Activated T-helper 1 cell treated with anti-CD3 and anti-CD28 coated beads, Interleukin-12 subunit alpha, Interleukin-12 subunit beta, Interleukin-2, Interleukin-4 antibody, amounts not matched to agents 30 ng/mL and 10 ng/mL and 1 ng/mL, durations not matched to agents 14 hours and 24 hours and 36 hours (primary cell): ENCODE measurements around the gene CCDC88C. TPM values are rescaled to one million over a fixed set of nuclear protein-coding genes. Genes with fewer than 3 reads are reported as not detected.
A peak's percentile ranks its signal among the peaks of the same experiment; 100 is the strongest.

Source experiments
- DNase-seq: peaks from one replicate; pipeline ENCODE4 v3.0.0; 2021; ENCODE audit warnings: low spot score
- H3K27ac Mint-ChIP-seq: one replicate; pipeline ENCODE4 v1.8.0; 2021; ENCODE audit warnings: mild to moderate bottlenecking, mixed read lengths
- H3K27me3 Mint-ChIP-seq: one replicate; pipeline ENCODE4 v1.8.0; 2022; ENCODE audit warnings: mild to moderate bottlenecking, moderate library complexity, mixed read lengths; ENCODE audit not compliant: insufficient read depth
- H3K36me3 Mint-ChIP-seq: one replicate; pipeline ENCODE4 v1.8.0; 2021; ENCODE audit warnings: low read depth, mixed read lengths
- H3K4me1 Mint-ChIP-seq: one replicate; pipeline ENCODE4 v1.8.0; 2021; ENCODE audit warnings: low read depth, mixed read lengths
- H3K4me3 Mint-ChIP-seq: one replicate; pipeline ENCODE4 v1.8.0; 2021; ENCODE audit warnings: mild to moderate bottlenecking, moderate library complexity, mixed read lengths
- H3K9me3 Mint-ChIP-seq: one replicate; pipeline ENCODE4 v1.8.0; 2021; ENCODE audit warnings: mixed read lengths
- intact Hi-C: fragments of 100-400 bp; cut with micrococcal nuclease; formaldehyde crosslinking; loops from one replicate; pipeline ENCODE4 v1.15.1; 2024
- total RNA-seq: library from RNA; stranded (reverse); gene quantifications from 2 replicates; pipeline ENCODE4 v1.2.3, GENCODE V29; 2022

CCDC88C gene
- total RNA-seq, 1 donor from 2014 or later: 85.9 TPM

- Mint-ChIP-seq H3K36me3 (peaks cover 12% of the 10 kb centered on the region), H3K27ac (peak overlapping the region; percentile 94), H3K4me1 (peaks cover 80% of the 10 kb centered on the region), H3K4me3 (peak overlapping the region; percentile 74), H3K27me3 (no peaks in the 10 kb centered on the region), H3K9me3 (no peaks in the 10 kb centered on the region)
- DNase-seq: no peak
- intact Hi-C loops: loop anchor here (1.0 kb wide), 9 partner anchors 24 to 327 kb away; partner anchors contain the start of gene PPP4R3A
Measured at GRCh38 chr14:91348845-91349465, 68.7 kb downstream of the CCDC88C start.

- H3K4me1 Mint-ChIP-seq: peaks cover 60% of the 10 kb centered on the region
- H3K4me3 Mint-ChIP-seq: no peak overlapping the region
- intact Hi-C loops: no loop called here
- H3K36me3 Mint-ChIP-seq: peaks cover 12% of the 10 kb centered on the region
- DNase-seq: no peak
- H3K27me3 Mint-ChIP-seq: no peaks in the 10 kb centered on the region
- no peaks in the 10 kb centered on the region for H3K9me3 Mint-ChIP-seq
- H3K27ac Mint-ChIP-seq: peak overlapping the region; percentile 8
Measured at GRCh38 chr14:91346838-91347173, 70.8 kb downstream of the CCDC88C start.

- no peaks in the 10 kb centered on the region for H3K27me3 Mint-ChIP-seq
- H3K4me3 Mint-ChIP-seq: no peak overlapping the region
- H3K27ac Mint-ChIP-seq: no peak overlapping the region
Measured at GRCh38 chr14:91344096-91344495, 73.5 kb downstream of the CCDC88C start.

GRCh38 chr14:91343051-91343450 lies 74.6 kb downstream of the CCDC88C start:
- Mint-ChIP-seq H3K4me1 (peaks cover 23% of the 10 kb centered on the region), H3K9me3 (no peaks in the 10 kb centered on the region), H3K36me3 (peaks cover 29% of the 10 kb centered on the region), H3K4me3 (no peak overlapping the region), H3K27ac (no peak overlapping the region), H3K27me3 (no peaks in the 10 kb centered on the region)
- no peak for DNase-seq
- intact Hi-C loops: no loop called here

More at GRCh38 chr14:91344096-91344495, 73.5 kb downstream of the CCDC88C start:
- no peaks in the 10 kb centered on the region for H3K9me3 Mint-ChIP-seq
- peaks cover 33% of the 10 kb centered on the region for H3K4me1 Mint-ChIP-seq
- peaks cover 28% of the 10 kb centered on the region for H3K36me3 Mint-ChIP-seq
- intact Hi-C loops: no loop called here
- no peak for DNase-seq

- no peaks in the 10 kb centered on the region for H3K9me3 Mint-ChIP-seq
- peaks cover 29% of the 10 kb centered on the region for H3K36me3 Mint-ChIP-seq
- peaks cover 23% of the 10 kb centered on the region for H3K4me1 Mint-ChIP-seq
- H3K27ac Mint-ChIP-seq: no peak overlapping the region
- H3K4me3 Mint-ChIP-seq: no peak overlapping the region
- no peaks in the 10 kb centered on the region for H3K27me3 Mint-ChIP-seq
- intact Hi-C loops: no loop called here
- DNase-seq: no peak
Measured at GRCh38 chr14:91342206-91342760, 75.3 kb downstream of the CCDC88C start.

GRCh38 chr14:91341751-91342154 lies 75.9 kb downstream of the CCDC88C start:
- intact Hi-C loops: no loop called here
- peaks cover 29% of the 10 kb centered on the region for H3K36me3 Mint-ChIP-seq
- no peaks in the 10 kb centered on the region for H3K9me3 Mint-ChIP-seq
- no peak overlapping the region for H3K4me3 Mint-ChIP-seq
- no peaks in the 10 kb centered on the region for H3K27me3 Mint-ChIP-seq
- H3K4me1 Mint-ChIP-seq: peaks cover 17% of the 10 kb centered on the region
- H3K27ac Mint-ChIP-seq: no peak overlapping the region
- DNase-seq: no peak

GRCh38 chr14:91341334-91341733 lies 76.3 kb downstream of the CCDC88C start:
- intact Hi-C loops: no loop called here
- Mint-ChIP-seq H3K4me1 (peaks cover 16% of the 10 kb centered on the region), H3K36me3 (peaks cover 29% of the 10 kb centered on the region), H3K27me3 (no peaks in the 10 kb centered on the region), H3K4me3 (no peak overlapping the region), H3K9me3 (no peaks in the 10 kb centered on the region), H3K27ac (no peak overlapping the region)
- DNase-seq: no peak

GRCh38 chr14:91339671-91340369 lies 77.8 kb downstream of the CCDC88C start:
- H3K4me3 Mint-ChIP-seq: no peak overlapping the region
- H3K9me3 Mint-ChIP-seq: no peaks in the 10 kb centered on the region
- no peak overlapping the region for H3K27ac Mint-ChIP-seq
- intact Hi-C loops: no loop called here
- peaks cover 6% of the 10 kb centered on the region for H3K4me1 Mint-ChIP-seq
- no peaks in the 10 kb centered on the region for H3K27me3 Mint-ChIP-seq
- peaks cover 35% of the 10 kb centered on the region for H3K36me3 Mint-ChIP-seq
- no peak for DNase-seq

GRCh38 chr14:91339076-91339475 lies 78.5 kb downstream of the CCDC88C start:
- DNase-seq: no peak
- Mint-ChIP-seq H3K27me3 (no peaks in the 10 kb centered on the region), H3K4me1 (peaks cover 3% of the 10 kb centered on the region), H3K27ac (no peak overlapping the region), H3K9me3 (no peaks in the 10 kb centered on the region), H3K36me3 (peaks cover 35% of the 10 kb centered on the region), H3K4me3 (no peak overlapping the region)
- intact Hi-C loops: no loop called here

- no peak for DNase-seq
- no peak overlapping the region for H3K27ac Mint-ChIP-seq
- intact Hi-C loops: no loop called here
- peaks cover 36% of the 10 kb centered on the region for H3K36me3 Mint-ChIP-seq
- no peaks in the 10 kb centered on the region for H3K9me3 Mint-ChIP-seq
- no peak overlapping the region for H3K4me3 Mint-ChIP-seq
- H3K4me1 Mint-ChIP-seq: peaks cover under 1% of the 10 kb centered on the region
- no peaks in the 10 kb centered on the region for H3K27me3 Mint-ChIP-seq
Measured at GRCh38 chr14:91338379-91338778, 79.2 kb downstream of the CCDC88C start.

- Mint-ChIP-seq H3K4me1 (peaks cover 6% of the 10 kb centered on the region), H3K4me3 (no peak overlapping the region), H3K27ac (no peak overlapping the region), H3K27me3 (no peaks in the 10 kb centered on the region), H3K9me3 (no peaks in the 10 kb centered on the region), H3K36me3 (peaks cover 38% of the 10 kb centered on the region)
- intact Hi-C loops: no loop called here
- no peak for DNase-seq
Measured at GRCh38 chr14:91337699-91338335, 79.8 kb downstream of the CCDC88C start.

GRCh38 chr14:91336093-91336450 lies 81.5 kb downstream of the CCDC88C start:
- DNase-seq: no peak
- Mint-ChIP-seq H3K9me3 (no peaks in the 10 kb centered on the region), H3K27ac (no peak overlapping the region), H3K4me1 (peaks cover 23% of the 10 kb centered on the region), H3K36me3 (peaks cover 31% of the 10 kb centered on the region), H3K4me3 (no peak overlapping the region), H3K27me3 (no peaks in the 10 kb centered on the region)
- intact Hi-C loops: no loop called here
